GM12878 (cell line): ENCODE measurements around the gene TMEM131L. TPM values are rescaled to one million over a fixed set of nuclear protein-coding genes. Genes with fewer than 3 reads are reported as not detected.
A peak's percentile ranks its signal among the peaks of the same experiment; 100 is the strongest.

Experiments
- ATAC-seq: fragments of 200-7000 bp; cut with Tn5 transposase; 3 replicates; pipeline ENCODE4 v1.9.1; 2020; ENCODE audit warnings: mild to moderate bottlenecking, moderate library complexity
- Bru-seq: library from RNA; stranded (reverse); fragments of 400-500 nt; gene quantifications from one replicate; lab custom pipeline; 2021; lab: Mats Ljungman, UMichigan
- BruChase-seq, 2 experiments: library from RNA; stranded (reverse); fragments of 400-500 nt; gene quantifications; one replicate each; lab custom pipeline; 2021; lab: Mats Ljungman, UMichigan
- BruUV-seq: library from RNA; stranded (reverse); fragments of 400-500 nt; replicated peaks from 2 replicates; lab custom pipeline; 2021; lab: Mats Ljungman, UMichigan
- CTCF ChIA-PET: fragments of 300-600 bp; sonication (Branson Sonifier 250); formaldehyde crosslinking; extraction: SDS; loops from one replicate; lab custom pipeline; 2021; ENCODE audit warnings: inconsistent platforms; lab: Yijun Ruan, JAX
- POLR2A ChIA-PET: fragments of 350-600 bp; formaldehyde crosslinking; extraction: SDS; loops from one replicate; lab custom pipeline; 2021; ENCODE audit warnings: inconsistent platforms; lab: Charles Lee
- RAD21 ChIA-PET: fragments of 300-600 bp; sonication (Branson Sonifier 250); formaldehyde crosslinking; loops from one replicate; lab custom pipeline; 2023; ENCODE audit warnings: antibody characterized with exemption; ENCODE audit not compliant: unreplicated experiment; lab: Charles Lee
- SMC1A ChIA-PET: fragments of 300-600 bp; sonication (Branson Sonifier 250); formaldehyde crosslinking; loops from one replicate; lab custom pipeline; 2023; ENCODE audit not compliant: unreplicated experiment, uncharacterized antibody; lab: Charles Lee
- DNase-seq: peaks from one replicate; pipeline ENCODE4 v3.0.0-alpha.2; 2011; ENCODE audit warnings: low read depth, low spot score
- FAIRE-seq: peaks from 3 replicates; lab custom pipeline; 2011; peaks lifted over from hg19 to GRCh38; lab: Jason Lieb, UNC
- H2AFZ ChIP-seq: 2 replicates; pipeline ENCODE4 v1.6.0; 2011; ENCODE audit warnings: low read depth, low read length, control low read depth; ENCODE audit not compliant: control insufficient read depth
- H3K27ac ChIP-seq: 2 replicates; pipeline ENCODE4 v1.5.1; 2011; ENCODE audit warnings: control low read depth; ENCODE audit not compliant: control insufficient read depth, insufficient read depth
- H3K27me3 ChIP-seq, 2 experiments: replicated peaks in 1 of 2; 2 replicates each; pipeline versions ENCODE4 v1.6.0 to v1.6.1; 2011; ENCODE audit warnings: low read length in 1 of 2; ENCODE audit not compliant: control insufficient read depth in 2 of 2, insufficient read depth in 2 of 2
- H3K36me3 ChIP-seq, 2 experiments: 2 replicates each; pipeline ENCODE4 v1.5.1; 2011; ENCODE audit warnings: low read length in 1 of 2; ENCODE audit not compliant: control insufficient read depth in 2 of 2, insufficient read depth in 2 of 2
- H3K4me1 ChIP-seq: 2 replicates; pipeline ENCODE4 v1.6.1; 2011; ENCODE audit warnings: mild to moderate bottlenecking, low read length, moderate library complexity, mixed read lengths; ENCODE audit not compliant: control insufficient read depth, insufficient read depth
- H3K4me2 ChIP-seq: 2 replicates; pipeline ENCODE4 v1.6.0; 2011; ENCODE audit warnings: control low read depth; ENCODE audit not compliant: control insufficient read depth, insufficient read depth
- H3K4me3 ChIP-seq: fragments of 200-600 bp; sonication (generic); 2 replicates; pipeline ENCODE4 v1.5.1; 2016
- H3K79me2 ChIP-seq: 2 replicates; pipeline ENCODE4 v1.6.0; 2011; ENCODE audit warnings: low read length; ENCODE audit not compliant: control insufficient read depth, insufficient read depth
- H3K9ac ChIP-seq: 2 replicates; pipeline ENCODE4 v1.8.0; 2011; ENCODE audit warnings: low read length, control low read depth, mixed read lengths; ENCODE audit not compliant: control insufficient read depth, insufficient read depth
- H3K9me3 ChIP-seq: replicated peaks from 3 replicates; pipeline ENCODE4 v1.5.1; 2011; ENCODE audit warnings: mild to moderate bottlenecking, low read length; ENCODE audit not compliant: control insufficient read depth, insufficient read depth
- H4K20me1 ChIP-seq: 2 replicates; pipeline ENCODE4 v1.6.0; 2011; ENCODE audit not compliant: control insufficient read depth, insufficient read depth
- ASH2L ChIP-seq: fragments of 300-600, 200-600 bp; sonication (generic); IDR thresholded peaks from 2 replicates; pipeline ENCODE4 v1.6.1; 2017; ENCODE audit warnings: low read depth, mild to moderate bottlenecking, borderline replicate concordance
- CBFB ChIP-seq: IDR thresholded peaks from 2 replicates; pipeline ENCODE4 v1.6.1; 2016; ENCODE audit warnings: antibody characterized with exemption, low read depth
- ETV6 ChIP-seq, 2 experiments: fragments of 450-650 bp in 1 of 2; IDR thresholded peaks in 1 of 2; conservative IDR thresholded peaks in 1 of 2; 2 replicates each; pipeline ENCODE4 v1.6.1; 2014; ENCODE audit warnings: antibody characterized with exemption in 1 of 2, borderline replicate concordance in 1 of 2, low read depth in 1 of 2, mild to moderate bottlenecking in 1 of 2, moderate library complexity in 1 of 2
- RBBP5 ChIP-seq: fragments of 200-600 bp; sonication (generic); conservative IDR thresholded peaks from 2 replicates; pipeline ENCODE4 v1.6.1; 2016
- WGBS: methylation state at CpG from one replicate; pipeline ENCODE4 v1.1.6; 2016; ENCODE audit warnings: low lambda C conversion rate; ENCODE audit not compliant: insufficient replicate concordance, insufficient coverage; ENCODE audit errors: missing lambda C conversion rate; 5-methylcytosine and 5-hydroxymethylcytosine counted together
- in situ Hi-C: fragments of 300-500 bp; cut with MboI; formaldehyde crosslinking; loops from 9 replicates; pipeline ENCODE4 v1.14.3; 2018; ENCODE audit warnings: mixed read lengths
- intact Hi-C: fragments of 100-400 bp; cut with micrococcal nuclease; formaldehyde crosslinking; loops from one replicate; pipeline ENCODE4 v1.14.2; 2022; ENCODE audit not compliant: unreplicated experiment
- long read RNA-seq, 2 experiments: library from polyadenylated mRNA; unstranded; transcript quantifications; one replicate each; pipeline ENCODE4 v2.0.0, GENCODE V29; 2019 to 2020
- polyA minus RNA-seq, 3 experiments: library from RNA; depleted of rRNA, polyadenylated mRNA; stranded (reverse); fragments of >200 nt; gene quantifications; 2 replicates each; pipeline ENCODE4 v1.2.3, GENCODE V29; 2011
- polyA plus RNA-seq, 11 experiments: library from polyadenylated mRNA; depleted of rRNA in 4 of 11; unstranded in 6 of 11; stranded (reverse) in 5 of 11; fragments of >200 nt; fragmentation: Nextera tagmentation in 4 of 11; fragmentation: Illumina TruSeq in 1 of 11; extraction: Ambion mirVana in 4 of 11; extraction: Trizol in 1 of 11; gene quantifications; 1 replicate in 1 of 11; 2 replicates in 10 of 11; pipeline versions ENCODE4 v1.2.1 to v1.2.3, GENCODE V29; 2011 to 2016; ENCODE audit warnings: inconsistent platforms in 2 of 11, missing spikeins in 2 of 11, low read depth in 1 of 11
- total RNA-seq, 4 experiments: library from RNA; depleted of rRNA in 3 of 4; stranded (reverse); fragments of >200 nt in 3 of 4; fragmentation: Illumina TruSeq in 1 of 4; extraction: Trizol in 1 of 4; gene quantifications; 2 replicates each; pipeline versions ENCODE4 v1.2.1 to v1.2.3, GENCODE V29; 2013 to 2021
- TF ChIP-seq, protein P1 (sequence below): IDR thresholded peaks from 2 replicates; pipeline ENCODE4 v1.6.1; 2011; ENCODE audit warnings: borderline replicate concordance, low read depth, mild to moderate bottlenecking, moderate library complexity, mixed read lengths, low read length; ENCODE audit not compliant: insufficient read depth; ENCODE audit errors: extremely low read length
- TF ChIP-seq, protein P2 (sequence below): fragments of 150-350 bp; IDR thresholded peaks from 2 replicates; pipeline ENCODE4 v1.6.1; 2016; ENCODE audit warnings: low read depth, low read length

Gene TMEM131L, protein sequence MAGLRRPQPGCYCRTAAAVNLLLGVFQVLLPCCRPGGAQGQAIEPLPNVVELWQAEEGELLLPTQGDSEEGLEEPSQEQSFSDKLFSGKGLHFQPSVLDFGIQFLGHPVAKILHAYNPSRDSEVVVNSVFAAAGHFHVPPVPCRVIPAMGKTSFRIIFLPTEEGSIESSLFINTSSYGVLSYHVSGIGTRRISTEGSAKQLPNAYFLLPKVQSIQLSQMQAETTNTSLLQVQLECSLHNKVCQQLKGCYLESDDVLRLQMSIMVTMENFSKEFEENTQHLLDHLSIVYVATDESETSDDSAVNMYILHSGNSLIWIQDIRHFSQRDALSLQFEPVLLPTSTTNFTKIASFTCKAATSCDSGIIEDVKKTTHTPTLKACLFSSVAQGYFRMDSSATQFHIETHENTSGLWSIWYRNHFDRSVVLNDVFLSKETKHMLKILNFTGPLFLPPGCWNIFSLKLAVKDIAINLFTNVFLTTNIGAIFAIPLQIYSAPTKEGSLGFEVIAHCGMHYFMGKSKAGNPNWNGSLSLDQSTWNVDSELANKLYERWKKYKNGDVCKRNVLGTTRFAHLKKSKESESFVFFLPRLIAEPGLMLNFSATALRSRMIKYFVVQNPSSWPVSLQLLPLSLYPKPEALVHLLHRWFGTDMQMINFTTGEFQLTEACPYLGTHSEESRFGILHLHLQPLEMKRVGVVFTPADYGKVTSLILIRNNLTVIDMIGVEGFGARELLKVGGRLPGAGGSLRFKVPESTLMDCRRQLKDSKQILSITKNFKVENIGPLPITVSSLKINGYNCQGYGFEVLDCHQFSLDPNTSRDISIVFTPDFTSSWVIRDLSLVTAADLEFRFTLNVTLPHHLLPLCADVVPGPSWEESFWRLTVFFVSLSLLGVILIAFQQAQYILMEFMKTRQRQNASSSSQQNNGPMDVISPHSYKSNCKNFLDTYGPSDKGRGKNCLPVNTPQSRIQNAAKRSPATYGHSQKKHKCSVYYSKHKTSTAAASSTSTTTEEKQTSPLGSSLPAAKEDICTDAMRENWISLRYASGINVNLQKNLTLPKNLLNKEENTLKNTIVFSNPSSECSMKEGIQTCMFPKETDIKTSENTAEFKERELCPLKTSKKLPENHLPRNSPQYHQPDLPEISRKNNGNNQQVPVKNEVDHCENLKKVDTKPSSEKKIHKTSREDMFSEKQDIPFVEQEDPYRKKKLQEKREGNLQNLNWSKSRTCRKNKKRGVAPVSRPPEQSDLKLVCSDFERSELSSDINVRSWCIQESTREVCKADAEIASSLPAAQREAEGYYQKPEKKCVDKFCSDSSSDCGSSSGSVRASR (N-terminal part only)
- total RNA-seq (2013; cell fraction: nucleolus; rRNA removed): 766 and 777 TPM in 2 replicates
- total RNA-seq (2014; rRNA removed) (77.0 and 90.4 TPM in 2 replicates), total RNA-seq (2014; rRNA removed; fragmentation: Illumina TruSeq; extraction: Trizol) (64.0 and 66.4 TPM in 2 replicates), total RNA-seq (2021) (77.8 and 85.2 TPM in 2 replicates), polyA plus RNA-seq (2011; rRNA removed) (90.9 and 101 TPM in 2 replicates), polyA plus RNA-seq (2014; fragmentation: Illumina TruSeq; extraction: Trizol) (74.3 and 94.5 TPM in 2 replicates), polyA plus RNA-seq (2014; fragmentation: Nextera tagmentation; extraction: Ambion mirVana) (1 to 10 TPM; 8.5 to 9.5 TPM), polyA plus RNA-seq (2014; rRNA removed) (47.1 and 47.5 TPM in 2 replicates), polyA plus RNA-seq (2016; fragmentation: Nextera tagmentation; extraction: Ambion mirVana) (10 to 100 TPM; 74.5 TPM), polyA minus RNA-seq (2011; rRNA and poly(A)+ RNA removed) (177 and 187 TPM in 2 replicates), Bru-seq, nascent RNA (percentile 99 among the genes with signal in this experiment), BruChase-seq, experiment 1, labeled RNA remaining after a 6-hour chase (percentile 98 among the genes with signal in this experiment), BruChase-seq, experiment 2, labeled RNA remaining after a 2-hour chase (percentile 97 among the genes with signal in this experiment)
- polyA plus RNA-seq (2011; ENCODE audit: low read depth): 39.6 TPM
- polyA plus RNA-seq (2011; cell fraction: cytosol; rRNA removed): 65.6 and 84.8 TPM in 2 replicates
- 169 and 183 TPM in 2 replicates for polyA plus RNA-seq (2011; cell fraction: nucleus; rRNA removed)
- polyA plus RNA-seq (2012): 45.1 and 70.5 TPM in 2 replicates
- 53.1 and 74.4 TPM in 2 replicates for polyA minus RNA-seq (2011; cell fraction: cytosol; rRNA and poly(A)+ RNA removed)
- polyA minus RNA-seq (2011; cell fraction: nucleus; rRNA and poly(A)+ RNA removed): 194 and 231 TPM in 2 replicates
- long read RNA-seq, experiment 1, full-length matches to known transcripts: 1 of 19 reads
- long read RNA-seq, experiment 1, partial matches to known transcripts: 8 of 19 reads
- long read RNA-seq, experiment 1, other reads (novel, unspliced or antisense): 10 of 19 reads
- long read RNA-seq, experiment 2, partial matches to known transcripts: 193 of 265 reads
- long read RNA-seq, experiment 2, other reads (novel, unspliced or antisense): 72 of 265 reads

DNA sequence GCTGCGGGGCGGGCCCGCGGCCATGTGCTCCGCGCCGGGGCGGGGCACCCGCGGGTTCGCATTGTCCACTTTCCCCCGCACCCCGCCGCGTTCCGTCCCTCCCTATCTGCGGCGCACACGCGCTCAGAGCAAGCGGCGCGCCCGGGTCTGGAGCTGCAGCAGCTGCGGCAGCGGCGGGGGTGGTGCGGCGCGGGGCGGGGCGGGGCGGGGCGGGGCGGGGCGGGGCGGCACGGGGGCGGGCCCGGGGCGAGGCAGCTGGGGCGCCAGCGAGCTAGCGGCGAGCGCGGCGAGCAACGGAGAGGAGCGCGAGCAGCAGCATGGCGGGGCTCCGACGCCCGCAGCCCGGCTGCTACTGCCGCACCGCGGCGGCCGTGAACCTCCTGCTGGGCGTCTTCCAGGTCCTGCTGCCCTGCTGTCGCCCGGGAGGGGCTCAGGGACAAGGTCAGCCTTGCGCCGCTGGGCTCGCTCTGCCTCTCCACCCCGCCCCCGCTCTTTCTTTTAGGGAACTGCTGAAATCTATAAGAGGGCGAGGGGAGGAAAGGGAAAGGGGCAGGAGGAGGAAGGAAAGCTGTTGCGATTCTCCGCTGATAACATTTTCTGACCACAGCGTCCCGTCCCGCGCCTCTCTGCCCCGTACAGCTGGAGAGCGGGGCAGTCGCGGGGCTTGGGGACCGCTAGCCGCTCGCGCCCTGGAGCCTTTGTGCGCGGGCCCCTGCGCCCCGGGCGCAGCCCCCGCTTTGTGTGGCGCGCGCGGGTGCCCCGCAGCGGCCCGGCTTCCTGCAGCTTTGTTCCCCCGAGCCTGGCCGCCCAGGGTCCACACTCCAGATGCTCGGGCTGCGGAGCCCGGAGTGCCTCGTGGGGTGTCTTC lies at the start of gene TMEM131L:
TSS of gene TMEM131L (plus strand) at position 280 of the 868 bp plus-strand sequence. CDS start at position 318, 38 bp downstream.
- POLR2A ChIA-PET: interaction anchor here (0.6 to 16.1 kb wide), 21 partner anchors 10 to 789 kb away, joined by 3 to 268 read pairs (median 4); no protein-coding TSS in a partner anchor
- intact Hi-C loops (no loop called here), in situ Hi-C loops (no loop called here)
- ATAC-seq (peak; percentile 62), FAIRE-seq (no peak), DNase-seq (no peak)
- BruUV-seq: no TSS peak
- RAD21 ChIA-PET: interaction anchor here (0.8 to 15.8 kb wide), 24 partner anchors 12 to 177 kb away, joined by 3 to 429 read pairs (median 6); partner anchors contain the start of gene MND1
- CTCF ChIA-PET: interaction anchor here (0.5 to 6.5 kb wide), 25 partner anchors 12 to 120 kb away, joined by 3 to 55 read pairs (median 4); no protein-coding TSS in a partner anchor
- H3K79me2 ChIP-seq: peaks cover 52% of the 10 kb centered on the region
- H3K36me3 ChIP-seq: peaks cover 3 to 8% of the 10 kb centered on the region in 2 experiments
- H2AFZ ChIP-seq: peak within 1 kb of the TSS; percentile 69
- no peaks in the 10 kb centered on the region for H3K9me3 ChIP-seq
- H3K27me3 ChIP-seq: no peaks in the 10 kb centered on the region
- H3K27ac ChIP-seq: peak within 1 kb of the TSS; percentile 88
- H3K4me2 ChIP-seq: peak within 1 kb of the TSS; percentile 96
- peak within 1 kb of the TSS; percentile 80 for H3K9ac ChIP-seq
- SMC1A ChIA-PET: interaction anchor here (0.8 to 12.9 kb wide), 21 partner anchors 9 to 177 kb away, joined by 3 to 356 read pairs (median 7); no protein-coding TSS in a partner anchor
- H3K4me3 ChIP-seq: peak within 1 kb of the TSS; percentile 98
- WGBS: under 1% methylated on average over 91 of the region's 103 CpGs
- H4K20me1 ChIP-seq: no peaks in the 10 kb centered on the region; the same call in 1 of the 2 replicates
- H3K4me1 ChIP-seq: peaks cover 18% of the 10 kb centered on the region
- TF ChIP-seq, protein P1, sequence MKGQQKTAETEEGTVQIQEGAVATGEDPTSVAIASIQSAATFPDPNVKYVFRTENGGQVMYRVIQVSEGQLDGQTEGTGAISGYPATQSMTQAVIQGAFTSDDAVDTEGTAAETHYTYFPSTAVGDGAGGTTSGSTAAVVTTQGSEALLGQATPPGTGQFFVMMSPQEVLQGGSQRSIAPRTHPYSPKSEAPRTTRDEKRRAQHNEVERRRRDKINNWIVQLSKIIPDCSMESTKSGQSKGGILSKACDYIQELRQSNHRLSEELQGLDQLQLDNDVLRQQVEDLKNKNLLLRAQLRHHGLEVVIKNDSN: no peak
- TF ChIP-seq, protein P2, sequence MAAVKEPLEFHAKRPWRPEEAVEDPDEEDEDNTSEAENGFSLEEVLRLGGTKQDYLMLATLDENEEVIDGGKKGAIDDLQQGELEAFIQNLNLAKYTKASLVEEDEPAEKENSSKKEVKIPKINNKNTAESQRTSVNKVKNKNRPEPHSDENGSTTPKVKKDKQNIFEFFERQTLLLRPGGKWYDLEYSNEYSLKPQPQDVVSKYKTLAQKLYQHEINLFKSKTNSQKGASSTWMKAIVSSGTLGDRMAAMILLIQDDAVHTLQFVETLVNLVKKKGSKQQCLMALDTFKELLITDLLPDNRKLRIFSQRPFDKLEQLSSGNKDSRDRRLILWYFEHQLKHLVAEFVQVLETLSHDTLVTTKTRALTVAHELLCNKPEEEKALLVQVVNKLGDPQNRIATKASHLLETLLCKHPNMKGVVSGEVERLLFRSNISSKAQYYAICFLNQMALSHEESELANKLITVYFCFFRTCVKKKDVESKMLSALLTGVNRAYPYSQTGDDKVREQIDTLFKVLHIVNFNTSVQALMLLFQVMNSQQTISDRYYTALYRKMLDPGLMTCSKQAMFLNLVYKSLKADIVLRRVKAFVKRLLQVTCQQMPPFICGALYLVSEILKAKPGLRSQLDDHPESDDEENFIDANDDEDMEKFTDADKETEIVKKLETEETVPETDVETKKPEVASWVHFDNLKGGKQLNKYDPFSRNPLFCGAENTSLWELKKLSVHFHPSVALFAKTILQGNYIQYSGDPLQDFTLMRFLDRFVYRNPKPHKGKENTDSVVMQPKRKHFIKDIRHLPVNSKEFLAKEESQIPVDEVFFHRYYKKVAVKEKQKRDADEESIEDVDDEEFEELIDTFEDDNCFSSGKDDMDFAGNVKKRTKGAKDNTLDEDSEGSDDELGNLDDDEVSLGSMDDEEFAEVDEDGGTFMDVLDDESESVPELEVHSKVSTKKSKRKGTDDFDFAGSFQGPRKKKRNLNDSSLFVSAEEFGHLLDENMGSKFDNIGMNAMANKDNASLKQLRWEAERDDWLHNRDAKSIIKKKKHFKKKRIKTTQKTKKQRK: no peak
- TF ChIP-seq ETV6 (conservative IDR thresholded peaks at IDR 0.05 in 1 of 2, IDR thresholded peaks at IDR 0.05 in 1 of 2; ENCODE audit: borderline replicate concordance in 1 of 2, low read depth in 1 of 2): no peak
- no peak for TF ChIP-seq ASH2L
- TF ChIP-seq RBBP5: no peak
- no peak for TF ChIP-seq CBFB
